Measurements from ENCODE around the gene PDE2A.

GRCh38 chr11:72529068-72529467 is 145.2 kb downstream of the PDE2A start:
- no peak for TF ChIP-seq POLR2A (IDR thresholded peaks at IDR 0.05; ENCODE audit: low read depth, low read length)
- no peak for TF ChIP-seq POLR2AphosphoS5 (IDR thresholded peaks at IDR 0.05; ENCODE audit: low read depth, low read length)
- TF ChIP-seq TAF1 (IDR thresholded peaks at IDR 0.05; ENCODE audit: borderline replicate concordance, low read depth, low read length) = no peak
